Uterus (tissue), 2 donors: ENCODE results near the gene HOXD8.

Experiments
- POLR2A ChIP-seq, 2 donors: fragments of 450-650 bp; IDR thresholded peaks; one replicate each; pipeline ENCODE4 v1.6.1; 2016; ENCODE audit warnings: antibody characterized with exemption in 2 of 2, mild to moderate bottlenecking in 1 of 2, moderate library complexity in 1 of 2
- TF ChIP-seq, protein P1 (sequence below), 4 experiments: fragments of 200-600 bp in 2 of 4; fragments of 450-650 bp in 2 of 4; sonication (generic) in 2 of 4; IDR thresholded peaks; one replicate each; pipeline ENCODE4 v1.5.1; 2016 to 2019; ENCODE audit warnings: antibody characterized with exemption in 4 of 4, mild to moderate bottlenecking in 2 of 4, moderate library complexity in 1 of 4

DNA sequence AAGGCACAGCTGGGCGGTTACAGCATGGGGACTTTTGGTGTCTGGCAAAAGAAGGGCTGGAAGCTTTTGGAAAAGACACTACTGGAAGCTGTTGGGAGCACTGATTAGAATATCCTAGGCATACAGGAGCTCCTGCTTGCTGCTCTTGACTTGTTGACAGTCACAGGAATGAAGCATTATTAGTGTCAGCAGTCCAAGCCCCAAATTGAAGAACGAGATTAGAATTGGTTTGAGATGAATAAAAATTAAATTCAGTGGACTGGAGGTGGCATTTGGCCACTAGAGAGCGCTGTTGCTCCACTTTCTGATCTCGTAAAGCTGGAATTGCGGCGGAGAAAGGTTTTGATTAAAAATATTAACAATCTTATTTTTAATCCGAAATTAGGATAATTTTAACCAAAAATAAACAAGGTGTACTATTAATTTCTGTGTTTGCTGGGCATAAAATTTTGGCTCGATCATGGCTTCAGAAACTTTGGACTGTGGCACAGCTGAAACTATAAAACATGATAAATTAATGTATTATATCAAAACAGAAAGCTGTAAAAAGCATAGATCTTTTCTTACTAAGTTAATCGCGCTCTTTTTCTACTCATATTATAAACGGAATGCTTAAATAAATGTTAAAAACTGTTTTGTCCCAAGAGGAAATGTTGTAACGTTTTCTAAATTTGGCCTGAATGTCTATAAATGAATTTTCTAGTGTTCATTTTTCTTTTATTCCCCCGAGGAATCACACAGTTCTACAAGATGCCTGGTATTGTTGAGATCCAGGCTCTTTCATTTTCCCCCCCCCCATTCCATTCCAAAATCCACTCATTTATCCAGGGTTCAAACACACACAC, 2.4 kb upstream of the HOXD8 start:
- TF ChIP-seq, protein P1, sequence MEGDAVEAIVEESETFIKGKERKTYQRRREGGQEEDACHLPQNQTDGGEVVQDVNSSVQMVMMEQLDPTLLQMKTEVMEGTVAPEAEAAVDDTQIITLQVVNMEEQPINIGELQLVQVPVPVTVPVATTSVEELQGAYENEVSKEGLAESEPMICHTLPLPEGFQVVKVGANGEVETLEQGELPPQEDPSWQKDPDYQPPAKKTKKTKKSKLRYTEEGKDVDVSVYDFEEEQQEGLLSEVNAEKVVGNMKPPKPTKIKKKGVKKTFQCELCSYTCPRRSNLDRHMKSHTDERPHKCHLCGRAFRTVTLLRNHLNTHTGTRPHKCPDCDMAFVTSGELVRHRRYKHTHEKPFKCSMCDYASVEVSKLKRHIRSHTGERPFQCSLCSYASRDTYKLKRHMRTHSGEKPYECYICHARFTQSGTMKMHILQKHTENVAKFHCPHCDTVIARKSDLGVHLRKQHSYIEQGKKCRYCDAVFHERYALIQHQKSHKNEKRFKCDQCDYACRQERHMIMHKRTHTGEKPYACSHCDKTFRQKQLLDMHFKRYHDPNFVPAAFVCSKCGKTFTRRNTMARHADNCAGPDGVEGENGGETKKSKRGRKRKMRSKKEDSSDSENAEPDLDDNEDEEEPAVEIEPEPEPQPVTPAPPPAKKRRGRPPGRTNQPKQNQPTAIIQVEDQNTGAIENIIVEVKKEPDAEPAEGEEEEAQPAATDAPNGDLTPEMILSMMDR (IDR thresholded peaks at IDR 0.05) = peak; percentile 84 to 95 (median 89)
- peak; percentile 19 to 30 for TF ChIP-seq POLR2A (IDR thresholded peaks at IDR 0.05)
